ENCODE results near the gene SNTN. TPM values are rescaled to one million over a fixed set of nuclear protein-coding genes. Genes with fewer than 3 reads are reported as not detected.

Gene SNTN
- total RNA-seq, 1 experiment from 2014 or later: not detected

DNA sequence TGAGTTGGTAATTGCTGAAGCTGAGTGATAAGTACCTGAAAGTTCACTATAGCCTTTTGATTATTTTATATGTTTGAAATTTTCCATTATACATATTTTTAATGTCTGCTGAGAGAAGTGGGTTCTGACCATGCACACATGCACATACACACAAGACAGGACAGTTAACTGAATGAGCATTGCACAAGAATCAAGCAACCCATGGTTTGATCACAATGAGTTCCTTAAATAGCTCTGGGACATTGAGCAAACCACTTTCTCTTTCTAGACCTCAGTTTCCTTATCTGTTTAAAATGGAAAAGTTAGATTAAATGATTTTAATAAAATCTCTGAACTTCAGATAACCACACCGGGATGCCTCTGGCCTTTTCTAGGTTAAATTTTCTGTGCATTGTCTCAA, 26.7 kb downstream of the SNTN start:
- Mint-ChIP-seq H3K4me3 (ENCODE audit: unreplicated experiment) (no peak overlapping the region), H3K36me3 (ENCODE audit: insufficient read depth, unreplicated experiment) (no peaks in the 10 kb centered on the region), H3K27me3 (ENCODE audit: insufficient read depth, unreplicated experiment) (no peaks in the 10 kb centered on the region), H3K4me1 (ENCODE audit: low read depth, unreplicated experiment) (no peaks in the 10 kb centered on the region), H3K27ac (ENCODE audit: unreplicated experiment) (no peak overlapping the region), H3K9me3 (ENCODE audit: unreplicated experiment) (no peaks in the 10 kb centered on the region)
- Histone ChIP-seq H3K4me1 (no peaks in the 10 kb centered on the region), H3K27me3 (replicated peaks; ENCODE audit: control insufficient read depth, insufficient read depth, low read length) (no peaks in the 10 kb centered on the region), H3K9me3 (no peaks in the 10 kb centered on the region), H3K36me3 (ENCODE audit: control insufficient read depth, insufficient read depth, low read length) (no peaks in the 10 kb centered on the region), H3K4me3 (ENCODE audit: low read depth, low read length) (no peak overlapping the region)
- CTCF ChIA-PET: interaction anchor here (0.5 kb wide), 1 partner anchor 233 kb away, joined by 5 read pairs; the partner anchor contains the start of gene SCAANT1
- BruUV-seq (replicated peaks): no TSS peak
- POLR2A ChIA-PET: no interaction called here
- TF ChIP-seq, protein P1, sequence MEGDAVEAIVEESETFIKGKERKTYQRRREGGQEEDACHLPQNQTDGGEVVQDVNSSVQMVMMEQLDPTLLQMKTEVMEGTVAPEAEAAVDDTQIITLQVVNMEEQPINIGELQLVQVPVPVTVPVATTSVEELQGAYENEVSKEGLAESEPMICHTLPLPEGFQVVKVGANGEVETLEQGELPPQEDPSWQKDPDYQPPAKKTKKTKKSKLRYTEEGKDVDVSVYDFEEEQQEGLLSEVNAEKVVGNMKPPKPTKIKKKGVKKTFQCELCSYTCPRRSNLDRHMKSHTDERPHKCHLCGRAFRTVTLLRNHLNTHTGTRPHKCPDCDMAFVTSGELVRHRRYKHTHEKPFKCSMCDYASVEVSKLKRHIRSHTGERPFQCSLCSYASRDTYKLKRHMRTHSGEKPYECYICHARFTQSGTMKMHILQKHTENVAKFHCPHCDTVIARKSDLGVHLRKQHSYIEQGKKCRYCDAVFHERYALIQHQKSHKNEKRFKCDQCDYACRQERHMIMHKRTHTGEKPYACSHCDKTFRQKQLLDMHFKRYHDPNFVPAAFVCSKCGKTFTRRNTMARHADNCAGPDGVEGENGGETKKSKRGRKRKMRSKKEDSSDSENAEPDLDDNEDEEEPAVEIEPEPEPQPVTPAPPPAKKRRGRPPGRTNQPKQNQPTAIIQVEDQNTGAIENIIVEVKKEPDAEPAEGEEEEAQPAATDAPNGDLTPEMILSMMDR (IDR thresholded peaks at IDR 0.05; ENCODE audit: insufficient read depth in 1 of 2, low read depth in 1 of 2, low read length in 1 of 2, severe bottlenecking in 1 of 2, unreplicated experiment in 1 of 2): no peak
- intact Hi-C loops (cut with micrococcal nuclease; ENCODE audit: unreplicated experiment): no loop called here
- DNase-seq: no peak

DNA sequence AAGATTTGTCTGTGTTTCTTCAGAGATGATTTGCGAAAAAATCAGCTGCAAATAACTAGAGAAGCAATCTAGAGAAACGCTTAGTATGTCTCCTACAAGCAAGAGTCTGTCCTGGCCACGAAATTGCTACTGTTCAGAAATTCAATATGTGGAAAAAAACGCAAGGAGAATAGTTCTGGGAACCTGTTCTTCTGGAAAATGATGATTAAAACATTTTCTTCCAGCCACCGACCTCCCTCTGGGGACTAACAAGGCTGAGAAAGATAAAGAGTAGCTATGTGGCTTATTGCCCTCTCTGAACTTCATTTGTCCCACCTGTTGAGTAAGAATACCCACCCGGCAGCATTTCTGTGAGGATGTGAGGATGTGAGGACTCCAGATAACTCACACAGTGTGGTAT, 31.6 kb downstream of the SNTN start:
- TF ChIP-seq, protein P1 (IDR thresholded peaks at IDR 0.05; ENCODE audit: insufficient read depth in 1 of 2, low read depth in 1 of 2, low read length in 1 of 2, severe bottlenecking in 1 of 2, unreplicated experiment in 1 of 2): no peak
- no TSS peak for BruUV-seq (replicated peaks)
- H3K4me1 ChIP-seq: no peaks in the 10 kb centered on the region
- H3K27ac Mint-ChIP-seq (ENCODE audit: unreplicated experiment): no peak overlapping the region
- no peaks in the 10 kb centered on the region for H3K27me3 ChIP-seq (replicated peaks; ENCODE audit: control insufficient read depth, insufficient read depth, low read length)
- intact Hi-C loops (cut with micrococcal nuclease; ENCODE audit: unreplicated experiment): no loop called here
- H3K9me3 ChIP-seq: no peaks in the 10 kb centered on the region
- no peaks in the 10 kb centered on the region for H3K9me3 Mint-ChIP-seq (ENCODE audit: unreplicated experiment)
- H3K27me3 Mint-ChIP-seq (ENCODE audit: insufficient read depth, unreplicated experiment): no peaks in the 10 kb centered on the region
- ChIA-PET POLR2A (no interaction called here), CTCF (no interaction called here)
- no peak overlapping the region for H3K4me3 Mint-ChIP-seq (ENCODE audit: unreplicated experiment)
- DNase-seq: no peak
- H3K4me1 Mint-ChIP-seq (ENCODE audit: low read depth, unreplicated experiment): no peaks in the 10 kb centered on the region
- no peaks in the 10 kb centered on the region for H3K36me3 ChIP-seq (ENCODE audit: control insufficient read depth, insufficient read depth, low read length)
- no peak overlapping the region for H3K4me3 ChIP-seq (ENCODE audit: low read depth, low read length)
- no peaks in the 10 kb centered on the region for H3K36me3 Mint-ChIP-seq (ENCODE audit: insufficient read depth, unreplicated experiment)

DNA sequence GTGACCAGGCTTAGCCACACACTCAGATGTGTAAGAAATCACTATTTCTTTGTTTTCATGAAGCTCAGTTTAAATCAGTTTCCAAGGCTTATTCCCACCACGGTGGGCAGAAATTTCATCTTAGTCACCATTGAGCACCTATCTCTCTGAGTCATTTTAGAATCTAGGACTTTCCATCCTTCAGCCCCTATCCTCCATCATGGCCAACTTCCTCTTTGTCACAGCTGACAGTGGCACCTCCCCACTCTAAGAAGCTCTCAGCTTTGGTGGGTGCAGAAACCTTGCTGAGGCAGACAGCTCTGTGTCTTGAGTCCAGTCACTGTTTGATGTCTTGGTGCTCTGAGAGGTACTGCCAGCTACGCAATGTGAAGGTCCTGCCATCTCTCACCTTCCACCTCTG, 32.9 kb downstream of the SNTN start:
- TF ChIP-seq, protein P1 (IDR thresholded peaks at IDR 0.05; ENCODE audit: insufficient read depth in 1 of 2, low read depth in 1 of 2, low read length in 1 of 2, severe bottlenecking in 1 of 2, unreplicated experiment in 1 of 2): no peak
- no TSS peak for BruUV-seq (replicated peaks)
- Histone ChIP-seq H3K4me3 (ENCODE audit: low read depth, low read length) (no peak overlapping the region), H3K27me3 (replicated peaks; ENCODE audit: control insufficient read depth, insufficient read depth, low read length) (no peaks in the 10 kb centered on the region), H3K9me3 (no peaks in the 10 kb centered on the region), H3K4me1 (no peaks in the 10 kb centered on the region), H3K36me3 (ENCODE audit: control insufficient read depth, insufficient read depth, low read length) (no peaks in the 10 kb centered on the region)
- no peaks in the 10 kb centered on the region for H3K4me1 Mint-ChIP-seq (ENCODE audit: low read depth, unreplicated experiment)
- H3K9me3 Mint-ChIP-seq (ENCODE audit: unreplicated experiment): no peaks in the 10 kb centered on the region
- ChIA-PET POLR2A (no interaction called here), CTCF (no interaction called here)
- H3K27me3 Mint-ChIP-seq (ENCODE audit: insufficient read depth, unreplicated experiment): no peaks in the 10 kb centered on the region
- H3K4me3 Mint-ChIP-seq (ENCODE audit: unreplicated experiment): no peak overlapping the region
- no peak for DNase-seq
- intact Hi-C loops (cut with micrococcal nuclease; ENCODE audit: unreplicated experiment): no loop called here
- no peaks in the 10 kb centered on the region for H3K36me3 Mint-ChIP-seq (ENCODE audit: insufficient read depth, unreplicated experiment)
- H3K27ac Mint-ChIP-seq (ENCODE audit: unreplicated experiment): no peak overlapping the region
